ENCODE data around the gene CELF4.

DNA sequence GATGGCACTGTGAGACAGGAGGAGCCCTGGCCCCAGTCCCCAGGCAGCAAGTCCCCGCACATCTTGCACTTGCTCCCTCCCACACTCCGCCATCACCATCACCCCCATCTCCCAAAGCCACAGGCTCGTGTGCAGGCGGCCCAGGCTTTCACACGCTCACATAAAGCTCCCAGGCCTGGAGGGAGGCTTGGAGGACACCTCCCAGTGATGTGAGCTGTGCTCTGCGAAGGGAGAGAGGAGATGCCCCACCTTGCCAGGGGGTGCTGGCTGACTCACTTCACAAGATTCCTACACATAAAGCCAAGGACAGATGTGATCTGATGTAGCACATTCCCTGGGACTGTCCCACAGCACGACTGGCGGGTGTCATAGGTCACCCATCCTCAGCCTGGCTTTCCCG is 28.9 kb downstream of the CELF4 start:
- TF ChIP-seq, protein P1, sequence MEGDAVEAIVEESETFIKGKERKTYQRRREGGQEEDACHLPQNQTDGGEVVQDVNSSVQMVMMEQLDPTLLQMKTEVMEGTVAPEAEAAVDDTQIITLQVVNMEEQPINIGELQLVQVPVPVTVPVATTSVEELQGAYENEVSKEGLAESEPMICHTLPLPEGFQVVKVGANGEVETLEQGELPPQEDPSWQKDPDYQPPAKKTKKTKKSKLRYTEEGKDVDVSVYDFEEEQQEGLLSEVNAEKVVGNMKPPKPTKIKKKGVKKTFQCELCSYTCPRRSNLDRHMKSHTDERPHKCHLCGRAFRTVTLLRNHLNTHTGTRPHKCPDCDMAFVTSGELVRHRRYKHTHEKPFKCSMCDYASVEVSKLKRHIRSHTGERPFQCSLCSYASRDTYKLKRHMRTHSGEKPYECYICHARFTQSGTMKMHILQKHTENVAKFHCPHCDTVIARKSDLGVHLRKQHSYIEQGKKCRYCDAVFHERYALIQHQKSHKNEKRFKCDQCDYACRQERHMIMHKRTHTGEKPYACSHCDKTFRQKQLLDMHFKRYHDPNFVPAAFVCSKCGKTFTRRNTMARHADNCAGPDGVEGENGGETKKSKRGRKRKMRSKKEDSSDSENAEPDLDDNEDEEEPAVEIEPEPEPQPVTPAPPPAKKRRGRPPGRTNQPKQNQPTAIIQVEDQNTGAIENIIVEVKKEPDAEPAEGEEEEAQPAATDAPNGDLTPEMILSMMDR (conservative IDR thresholded peaks at IDR 0.05; ENCODE audit: low read depth, low read length) = no peak
- no peak for TF ChIP-seq EZH2phosphoT487 (IDR thresholded peaks at IDR 0.05; ENCODE audit: borderline replicate concordance, low read length)
- no peak for TF ChIP-seq EZH2 (IDR thresholded peaks at IDR 0.05; ENCODE audit: low read length, unreplicated experiment)

Measured in PC-3 (cell line).